Breast epithelium (tissue), 4 donors: ENCODE measurements around the gene SYNJ1. TPM values are rescaled to one million over a fixed set of nuclear protein-coding genes. Genes with fewer than 3 reads are reported as not detected.

Source experiments
- DNase-seq, 2 donors: peaks; one replicate each; pipeline ENCODE4 v3.0.0-alpha.2; 2019; ENCODE audit warnings: low spot score in 2 of 2
- H3K27ac ChIP-seq, 2 donors: fragments of 200-600 bp; sonication (generic) in 1 of 2; one replicate each; pipeline ENCODE4 v1.5.1; 2016 to 2019; ENCODE audit warnings: mild to moderate bottlenecking in 1 of 2
- H3K27me3 ChIP-seq, 2 donors: fragments of 200-600 bp; sonication (generic) in 1 of 2; one replicate each; pipeline versions ENCODE4 v1.5.1 to v1.6.0; 2017 to 2019; ENCODE audit warnings: control low read depth in 1 of 2, mild to moderate bottlenecking in 1 of 2
- H3K36me3 ChIP-seq: fragments of 200-600 bp; one replicate; pipeline ENCODE4 v1.5.1; 2019
- H3K4me1 ChIP-seq, 2 donors: fragments of 200-600 bp; sonication (generic); one replicate each; pipeline ENCODE4 v1.5.1; 2016 to 2019; ENCODE audit warnings: control low read depth in 1 of 2
- H3K4me3 ChIP-seq, 3 donors: fragments of 200-600 bp; sonication (generic); 1 replicate in 2 of 3; 2 replicates in 1 of 3; pipeline ENCODE4 v1.5.1; 2016 to 2019; ENCODE audit warnings: mild to moderate bottlenecking in 3 of 3, moderate library complexity in 2 of 3
- H3K9me3 ChIP-seq, 2 donors: fragments of 200-600 bp; sonication (generic) in 1 of 2; one replicate each; pipeline ENCODE4 v1.5.1; 2016 to 2019; ENCODE audit warnings: control low read depth in 1 of 2
- CTCF ChIP-seq, 3 donors: fragments of 450-650 bp; IDR thresholded peaks; one replicate each; pipeline ENCODE4 v1.5.1; 2016 to 2017; ENCODE audit warnings: antibody characterized with exemption in 3 of 3, mild to moderate bottlenecking in 3 of 3, moderate library complexity in 3 of 3
- POLR2A ChIP-seq: fragments of 450-650 bp; IDR thresholded peaks from one replicate; pipeline ENCODE4 v1.6.1; 2016; ENCODE audit warnings: antibody characterized with exemption, mild to moderate bottlenecking, moderate library complexity
- POLR2AphosphoS5 ChIP-seq, 3 donors: sonication (generic); formaldehyde crosslinking; IDR thresholded peaks; one replicate each; pipeline ENCODE4 v1.6.1; 2017; ENCODE audit warnings: antibody characterized with exemption in 3 of 3
- intact Hi-C: fragments of 100-400 bp; cut with DNase I; formaldehyde crosslinking; loops from one replicate; pipeline ENCODE4 v1.15.1; 2023; ENCODE audit warnings: low total_unique reads
- total RNA-seq, 3 donors: library from RNA; depleted of rRNA; stranded (reverse); fragments of >200 nt; gene quantifications; one replicate each; pipeline ENCODE4 v1.1.0, GENCODE V29; 2016

SYNJ1 gene
- total RNA-seq, 3 donors from 2014 or later, result 8.2 to 13.9 (median 11.0) TPM

GRCh38 chr21:32757804-32758203, 30.0 kb upstream of the SYNJ1 start:
- no peak overlapping the region for H3K4me3 ChIP-seq
- H3K9me3 ChIP-seq, result no peaks in the 10 kb centered on the region
- TF ChIP-seq POLR2AphosphoS5 (IDR thresholded peaks at IDR 0.05), result no peak
- TF ChIP-seq POLR2A, result no peak
- no peak for TF ChIP-seq CTCF (IDR thresholded peaks at IDR 0.05)
- H3K27ac ChIP-seq, result no peak overlapping the region
- intact Hi-C loops, result no loop called here
- no peak for DNase-seq
- no peaks in the 10 kb centered on the region for H3K36me3 ChIP-seq
- H3K4me1 ChIP-seq, result no peaks in the 10 kb centered on the region
- no peaks in the 10 kb centered on the region for H3K27me3 ChIP-seq

- TF ChIP-seq CTCF (IDR thresholded peaks at IDR 0.05) (no peak), POLR2A (no peak), POLR2AphosphoS5 (IDR thresholded peaks at IDR 0.05) (no peak)
- Histone ChIP-seq H3K27ac (no peak overlapping the region), H3K36me3 (no peaks in the 10 kb centered on the region)
These were observed 28.3 kb upstream of the SYNJ1 start for GRCh38 chr21:32756096-32756495.

GRCh38 chr21:32753818-32754585, 26.2 kb upstream of the SYNJ1 start:
- Histone ChIP-seq H3K4me3 (no peak overlapping the region), H3K27ac (no peak overlapping the region), H3K4me1 (no peaks in the 10 kb centered on the region), H3K9me3 (no peaks in the 10 kb centered on the region), H3K27me3 (no peaks in the 10 kb centered on the region), H3K36me3 (no peaks in the 10 kb centered on the region)
- DNase-seq, result no peak
- TF ChIP-seq CTCF (IDR thresholded peaks at IDR 0.05), result no peak
- TF ChIP-seq POLR2AphosphoS5 (IDR thresholded peaks at IDR 0.05), result no peak
- TF ChIP-seq POLR2A, result no peak
- intact Hi-C loops, result loop anchor here (5.0 kb wide), 1 partner anchor 878 kb away; no protein-coding TSS in a partner anchor

More at GRCh38 chr21:32756096-32756495, 28.3 kb upstream of the SYNJ1 start:
- intact Hi-C loops, result no loop called here
- H3K4me3 ChIP-seq, result no peak overlapping the region
- no peaks in the 10 kb centered on the region for H3K9me3 ChIP-seq
- DNase-seq, result no peak
- H3K4me1 ChIP-seq, result no peaks in the 10 kb centered on the region
- no peaks in the 10 kb centered on the region for H3K27me3 ChIP-seq

- no peaks in the 10 kb centered on the region for H3K27me3 ChIP-seq
- peaks cover 5% of the 10 kb centered on the region for H3K36me3 ChIP-seq
- intact Hi-C loops, result loop anchor here (5.0 kb wide), 1 partner anchor 882 kb away; no protein-coding TSS in a partner anchor
- DNase-seq, result no peak
- no peak overlapping the region for H3K4me3 ChIP-seq
- TF ChIP-seq CTCF (IDR thresholded peaks at IDR 0.05) (no peak), POLR2A (no peak), POLR2AphosphoS5 (IDR thresholded peaks at IDR 0.05) (no peak)
- H3K9me3 ChIP-seq, result no peaks in the 10 kb centered on the region
- H3K4me1 ChIP-seq, result no peaks in the 10 kb centered on the region
- H3K27ac ChIP-seq, result no peak overlapping the region
These were observed 22.6 kb upstream of the SYNJ1 start for GRCh38 chr21:32750405-32750804.

GRCh38 chr21:32749662-32750061, 21.8 kb upstream of the SYNJ1 start:
- no peak for DNase-seq
- H3K27me3 ChIP-seq, result no peaks in the 10 kb centered on the region
- no peak overlapping the region for H3K4me3 ChIP-seq
- TF ChIP-seq CTCF (IDR thresholded peaks at IDR 0.05), result no peak
- TF ChIP-seq POLR2AphosphoS5 (IDR thresholded peaks at IDR 0.05), result no peak
- no peak for TF ChIP-seq POLR2A
- peaks cover 5% of the 10 kb centered on the region for H3K36me3 ChIP-seq
- H3K27ac ChIP-seq, result no peak overlapping the region
- no peaks in the 10 kb centered on the region for H3K4me1 ChIP-seq
- H3K9me3 ChIP-seq, result no peaks in the 10 kb centered on the region
- intact Hi-C loops, result loop anchor here (5.0 kb wide), 1 partner anchor 883 kb away; no protein-coding TSS in a partner anchor
